ENCODE data around the gene TMEM95.

Gene TMEM95

DNA sequence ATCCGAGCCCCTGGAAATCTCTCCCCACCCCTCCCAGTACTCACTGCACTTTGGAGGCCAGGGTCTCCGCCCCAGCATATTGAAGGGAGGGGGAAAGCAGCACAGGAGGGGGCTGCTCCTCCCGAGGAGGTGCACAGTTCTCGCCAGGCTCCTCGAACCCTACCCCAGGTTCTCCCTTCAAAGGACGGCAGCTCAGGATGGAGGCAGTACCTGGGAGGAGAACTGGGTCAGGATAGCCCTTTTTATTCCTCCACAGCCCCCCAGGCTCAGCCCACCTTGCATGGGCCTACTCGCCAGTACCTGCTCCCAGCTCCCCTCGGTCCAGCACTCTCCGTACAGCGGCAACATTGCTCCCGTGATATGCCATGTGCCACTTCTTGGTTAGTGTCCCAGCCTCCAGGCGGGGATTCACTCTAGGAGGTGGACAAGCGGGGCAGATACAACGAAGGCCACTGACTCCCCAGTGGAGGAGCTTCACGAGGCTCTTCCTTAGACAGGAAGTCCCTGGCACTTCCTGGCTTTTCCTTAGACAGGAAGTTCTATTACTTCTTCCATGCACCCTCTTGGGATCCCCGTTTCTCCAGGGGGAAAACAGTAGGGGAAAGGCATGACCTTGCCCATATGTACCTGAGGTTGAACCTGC, 37.7 kb upstream of the TMEM95 start:
- no peak overlapping the region for H3K4me3 ChIP-seq (replicated peaks; ENCODE audit: low read depth, low read length)
- no peak for DNase-seq (ENCODE audit: extremely low read depth, low read depth)
- TF ChIP-seq, protein P1, sequence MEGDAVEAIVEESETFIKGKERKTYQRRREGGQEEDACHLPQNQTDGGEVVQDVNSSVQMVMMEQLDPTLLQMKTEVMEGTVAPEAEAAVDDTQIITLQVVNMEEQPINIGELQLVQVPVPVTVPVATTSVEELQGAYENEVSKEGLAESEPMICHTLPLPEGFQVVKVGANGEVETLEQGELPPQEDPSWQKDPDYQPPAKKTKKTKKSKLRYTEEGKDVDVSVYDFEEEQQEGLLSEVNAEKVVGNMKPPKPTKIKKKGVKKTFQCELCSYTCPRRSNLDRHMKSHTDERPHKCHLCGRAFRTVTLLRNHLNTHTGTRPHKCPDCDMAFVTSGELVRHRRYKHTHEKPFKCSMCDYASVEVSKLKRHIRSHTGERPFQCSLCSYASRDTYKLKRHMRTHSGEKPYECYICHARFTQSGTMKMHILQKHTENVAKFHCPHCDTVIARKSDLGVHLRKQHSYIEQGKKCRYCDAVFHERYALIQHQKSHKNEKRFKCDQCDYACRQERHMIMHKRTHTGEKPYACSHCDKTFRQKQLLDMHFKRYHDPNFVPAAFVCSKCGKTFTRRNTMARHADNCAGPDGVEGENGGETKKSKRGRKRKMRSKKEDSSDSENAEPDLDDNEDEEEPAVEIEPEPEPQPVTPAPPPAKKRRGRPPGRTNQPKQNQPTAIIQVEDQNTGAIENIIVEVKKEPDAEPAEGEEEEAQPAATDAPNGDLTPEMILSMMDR (IDR thresholded peaks at IDR 0.05; ENCODE audit: low read depth, low read length, missing control alignments): no peak

DNA sequence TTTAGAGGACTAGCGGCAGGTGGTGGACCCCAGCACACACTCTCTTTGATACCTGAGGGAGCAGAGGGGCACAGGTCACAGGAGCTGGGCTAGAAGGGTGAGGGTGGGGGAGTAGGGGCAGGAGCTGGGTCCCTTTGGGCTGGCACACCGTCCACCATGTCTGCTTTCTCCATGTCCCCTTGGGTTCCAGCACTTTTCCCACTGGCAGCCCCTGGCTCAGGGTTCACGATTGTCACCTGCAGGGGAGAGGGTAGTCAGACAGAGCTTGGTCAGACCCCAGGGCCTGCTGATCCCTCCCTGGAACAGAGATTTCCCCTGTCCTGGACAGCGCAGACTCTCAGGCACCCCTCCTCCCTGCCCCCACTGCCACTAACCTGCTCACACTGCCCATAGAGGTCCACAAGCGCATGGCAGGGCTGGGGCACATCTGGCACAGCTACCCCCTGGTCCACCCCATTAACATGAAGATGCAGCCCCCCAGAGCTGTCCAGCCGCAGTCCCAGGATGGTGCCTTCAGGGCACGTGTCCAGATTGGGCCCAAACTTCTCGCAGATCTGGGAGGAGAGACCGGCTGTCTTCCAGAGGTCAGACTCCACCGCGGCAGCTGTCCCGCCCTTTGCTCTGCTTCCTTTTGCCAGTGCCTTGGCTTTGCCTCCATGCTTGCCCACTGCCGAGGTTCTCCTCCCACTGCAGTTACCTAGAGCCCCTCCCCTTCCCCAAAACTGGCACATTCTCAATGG, 36.7 kb upstream of the TMEM95 start:
- DNase-seq (ENCODE audit: extremely low read depth, low read depth): no peak
- no peak overlapping the region for H3K4me3 ChIP-seq (replicated peaks; ENCODE audit: low read depth, low read length)
- TF ChIP-seq, protein P1 (IDR thresholded peaks at IDR 0.05; ENCODE audit: low read depth, low read length, missing control alignments): no peak

DNA sequence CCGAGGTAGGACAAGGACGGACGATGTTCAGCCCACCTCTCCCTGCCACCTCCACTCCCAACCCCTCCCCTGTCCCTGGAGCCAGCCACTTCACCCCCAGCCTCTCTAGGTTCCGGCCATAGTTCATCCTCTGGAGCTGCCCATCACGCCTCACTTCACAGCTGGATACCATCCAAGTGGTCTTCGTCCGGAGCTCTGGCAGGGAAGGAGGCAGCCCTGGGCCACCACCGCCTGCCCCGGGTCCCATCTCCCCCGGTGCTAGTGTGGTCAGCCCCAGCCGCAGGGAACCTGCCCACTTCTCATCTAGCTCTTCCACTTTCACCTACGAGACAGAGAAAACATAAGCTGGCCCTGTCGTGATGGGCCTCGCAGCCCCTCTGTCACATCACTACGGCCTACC, 33.5 kb upstream of the TMEM95 start:
- no peak overlapping the region for H3K4me3 ChIP-seq (replicated peaks; ENCODE audit: low read depth, low read length)
- TF ChIP-seq, protein P1 (IDR thresholded peaks at IDR 0.05; ENCODE audit: low read depth, low read length, missing control alignments): no peak
- no peak for DNase-seq (ENCODE audit: extremely low read depth, low read depth)

DNA sequence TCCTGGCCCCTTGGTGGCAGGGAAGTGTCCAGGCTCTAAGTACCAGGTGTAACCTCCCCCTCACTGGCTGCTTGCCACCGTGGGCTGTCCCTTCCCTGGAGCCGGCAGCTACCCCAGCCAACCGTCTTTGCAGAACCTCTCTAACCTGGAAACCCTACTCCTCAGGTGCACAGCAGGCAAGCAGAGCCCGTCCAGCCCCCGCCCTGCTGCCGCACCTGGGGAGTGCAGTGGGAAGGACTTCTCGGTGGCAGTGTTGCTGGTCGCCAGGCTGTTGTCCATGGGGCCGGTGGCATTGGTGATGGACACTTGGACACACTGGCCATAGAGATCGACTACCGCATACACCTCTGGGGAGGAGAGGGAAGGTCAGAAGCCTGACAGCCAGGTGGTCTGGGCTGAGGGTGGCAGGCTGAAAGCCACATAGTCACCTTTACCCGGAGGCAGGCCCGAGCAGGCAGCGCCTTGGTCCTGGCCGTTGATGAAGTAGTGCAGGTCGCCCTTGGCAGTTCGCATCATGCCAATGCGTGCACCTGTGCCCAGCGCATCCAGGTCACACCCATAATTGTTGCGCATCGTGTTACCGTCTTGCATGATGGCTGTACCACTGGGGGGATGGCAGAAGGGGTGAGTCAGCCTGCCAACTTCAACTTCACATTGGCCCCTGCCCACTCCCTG, 32.3 kb upstream of the TMEM95 start:
- no peak for DNase-seq (ENCODE audit: extremely low read depth, low read depth)
- no peak overlapping the region for H3K4me3 ChIP-seq (replicated peaks; ENCODE audit: low read depth, low read length)
- TF ChIP-seq, protein P1 (IDR thresholded peaks at IDR 0.05; ENCODE audit: low read depth, low read length, missing control alignments): no peak

DNA sequence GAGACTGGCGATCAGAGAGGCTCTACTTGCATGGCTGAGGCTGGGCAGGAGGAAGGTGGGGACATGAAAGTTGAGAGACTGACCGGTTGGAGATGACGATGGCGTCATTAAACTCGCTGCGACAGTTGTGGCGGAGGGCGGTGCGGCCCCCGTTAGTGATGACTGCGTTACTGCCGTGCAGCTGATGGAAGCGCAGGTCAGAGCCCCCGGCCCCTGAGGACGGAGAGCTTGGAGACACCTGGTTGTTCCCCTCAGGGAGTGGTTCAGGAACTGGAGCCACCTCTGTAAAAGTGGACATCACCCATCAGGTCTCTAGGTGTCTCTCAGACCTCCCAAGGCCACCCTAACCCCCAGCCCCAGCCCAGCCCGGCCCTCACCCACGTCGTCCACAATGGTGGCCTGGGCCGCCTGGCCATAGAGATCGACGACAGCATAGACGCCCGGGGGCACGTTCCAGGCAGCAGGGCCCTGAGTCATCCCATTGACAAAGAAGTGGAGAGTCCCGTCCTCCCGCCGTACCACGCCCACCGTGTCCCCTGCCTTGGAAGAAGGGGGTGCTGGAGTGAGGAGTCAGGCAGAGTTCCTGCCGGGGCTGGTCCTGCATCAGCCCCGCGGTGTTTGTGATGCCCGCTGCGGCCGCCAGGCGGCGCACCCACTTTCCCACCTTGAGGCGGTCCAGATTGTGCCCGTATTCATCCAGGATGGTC, 31.1 kb upstream of the TMEM95 start:
- TF ChIP-seq, protein P1 (IDR thresholded peaks at IDR 0.05; ENCODE audit: low read depth, low read length, missing control alignments): peak; percentile 95
- no peak overlapping the region for H3K4me3 ChIP-seq (replicated peaks; ENCODE audit: low read depth, low read length)
- no peak for DNase-seq (ENCODE audit: extremely low read depth, low read depth)

DNA sequence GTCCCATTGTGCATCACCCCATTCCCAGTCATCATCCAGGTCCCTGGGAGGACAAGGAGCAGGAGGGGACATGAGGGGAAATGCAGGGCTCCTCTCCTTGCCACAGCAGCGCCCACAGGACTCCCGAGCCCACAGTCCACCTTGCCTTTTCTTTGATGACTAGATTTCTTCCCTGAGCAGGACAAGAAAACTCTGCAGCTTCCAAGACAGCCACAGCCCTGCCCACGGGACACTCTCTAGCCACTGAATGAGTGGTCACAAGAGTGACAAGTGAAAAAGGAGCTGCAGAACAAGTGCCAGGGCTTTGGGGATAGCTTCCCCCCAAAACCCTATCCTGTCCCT, 30.5 kb upstream of the TMEM95 start:
- TF ChIP-seq, protein P1 (IDR thresholded peaks at IDR 0.05; ENCODE audit: low read depth, low read length, missing control alignments): no peak
- no peak overlapping the region for H3K4me3 ChIP-seq (replicated peaks; ENCODE audit: low read depth, low read length)
- DNase-seq (ENCODE audit: extremely low read depth, low read depth): no peak

Measured in HFF-Myc (cell line).